Heart left ventricle (tissue), 16 donors: ENCODE results near the gene MTNR1A. TPM values are rescaled to one million over a fixed set of nuclear protein-coding genes. Genes with fewer than 3 reads are reported as not detected.

Experiments
- ATAC-seq, 4 donors: fragments of 200-7000 bp; cut with Tn5 transposase; one replicate each; pipeline ENCODE4 v1.9.1; 2020 to 2022; ENCODE audit warnings: moderate library complexity in 4 of 4, mild to moderate bottlenecking in 3 of 4, moderate number of reproducible peaks in 1 of 4
- DNase-seq, 5 donors: peaks; one replicate each; pipeline ENCODE4 v3.0.0-alpha.2; 2020
- H3K27ac ChIP-seq, 12 donors: fragments of 200-600 bp; sonication (generic) in 4 of 12; one replicate each; pipeline versions ENCODE4 v1.5.0 to v1.8.0; 2016 to 2022; ENCODE audit warnings: mild to moderate bottlenecking in 2 of 12
- H3K27me3 ChIP-seq, 9 donors: fragments of 200-600 bp; sonication (generic) in 2 of 9; one replicate each; pipeline versions ENCODE4 v1.5.1 to v1.8.0; 2016 to 2022; ENCODE audit warnings: mild to moderate bottlenecking in 3 of 9
- H3K36me3 ChIP-seq, 9 donors: fragments of 200-600 bp; sonication (generic) in 2 of 9; one replicate each; pipeline versions ENCODE4 v1.5.0 to v1.8.0; 2018 to 2022; ENCODE audit warnings: mild to moderate bottlenecking in 2 of 9
- H3K4me1 ChIP-seq, 12 donors: fragments of 200-600 bp; sonication (generic) in 4 of 12; one replicate each; pipeline versions ENCODE4 v1.5.0 to v1.8.0; 2016 to 2022; ENCODE audit warnings: mild to moderate bottlenecking in 3 of 12
- H3K4me3 ChIP-seq, 12 donors: fragments of 200-600 bp; sonication (generic) in 4 of 12; one replicate each; pipeline versions ENCODE4 v1.5.0 to v1.8.0; 2017 to 2022; ENCODE audit warnings: mild to moderate bottlenecking in 9 of 12, moderate library complexity in 4 of 12
- H3K9me3 ChIP-seq, 12 donors: fragments of 200-600 bp; sonication (generic) in 4 of 12; one replicate each; pipeline versions ENCODE4 v1.5.0 to v1.8.0; 2016 to 2022; ENCODE audit warnings: mild to moderate bottlenecking in 1 of 12
- POLR2A ChIP-seq, 2 donors: fragments of 450-650 bp; IDR thresholded peaks; one replicate each; pipeline ENCODE4 v1.6.1; 2017; ENCODE audit warnings: antibody characterized with exemption in 2 of 2, mild to moderate bottlenecking in 2 of 2, moderate library complexity in 2 of 2
- WGBS, 4 donors: extraction: QIAGEN DNeasy Blood & Tissue Kit in 2 of 4; methylation state at CpG; one replicate each; pipeline versions ENCODE4 v1.1.5 to v1.1.7; 2013 to 2018; 5-methylcytosine and 5-hydroxymethylcytosine counted together
- intact Hi-C, 10 donors: fragments of 100-400 bp; cut with DNase I; formaldehyde crosslinking; loops; one replicate each; pipeline versions ENCODE4 v1.11.1 to v1.14.2; 2022
- polyA plus RNA-seq, 2 donors: library from polyadenylated mRNA; stranded (reverse); fragments of 200-250 nt; gene quantifications; one replicate each; pipeline ENCODE4 v1.2.3, GENCODE V29; 2013
- total RNA-seq, 9 donors: library from RNA; depleted of rRNA in 2 of 9; stranded (reverse); fragments of >200 nt in 2 of 9; fragmentation: NEBNext Ultra II Directional in 3 of 9; extraction: Animal tissue kit (Norgen Biotek cat#: 25700) in 3 of 9; gene quantifications; one replicate each; pipeline versions ENCODE4 v1.1.0 to v1.2.4, GENCODE V29; 2016 to 2023
- TF ChIP-seq, protein P1 (sequence below), 12 donors: fragments of 200-600 bp; sonication (generic) in 4 of 12; IDR thresholded peaks; one replicate each; pipeline versions ENCODE4 v1.5.0 to v1.8.0; 2018 to 2022; ENCODE audit warnings: antibody characterized with exemption in 12 of 12, mild to moderate bottlenecking in 5 of 12
- donor health status: ischemic (EF 13 %, LVEDD 7.1; RV severe dilation, severe dysfunction).
- donor health status: healthy with polysubstance abuse.
- donor health status: DM: no; HTN: yes; CAD: no.
- donor health status: DM: no; HTN: no; CAD: no.
- donor health status: ischemic (EF 25% LVEDD 6.9; RV normal size, moderate dysfunction).
- donor health status: ischemic (EF 25% LVEDD 5.7; RV mildly dilated, moderate dysfunction).
- donor health status: healthy.
- donor health status: DM: yes; HTN: yes; CAD: no.
- donor health status: ischemic (EF 35%, LVEDD 5.7; RV mildly dilated, moderate dysfunction).
- donor health status: nonischemic (EF 11% LVEDD 7.7; RV severe dilation, severe dysfunction).
- donor health status: DM: yes; HTN: yes; CAD: no.
- donor health status: PGD.
- donor health status: ischemic (EF 29% LVEDD 5.4; RV normal size, mild dysfunction).
- donor health status: nonischemic (EF 23%, LVEDD 6.1; RV moderate dilation, normal function).

MTNR1A gene
- total and polyA plus RNA-seq, 11 donors, result not detected

DNA sequence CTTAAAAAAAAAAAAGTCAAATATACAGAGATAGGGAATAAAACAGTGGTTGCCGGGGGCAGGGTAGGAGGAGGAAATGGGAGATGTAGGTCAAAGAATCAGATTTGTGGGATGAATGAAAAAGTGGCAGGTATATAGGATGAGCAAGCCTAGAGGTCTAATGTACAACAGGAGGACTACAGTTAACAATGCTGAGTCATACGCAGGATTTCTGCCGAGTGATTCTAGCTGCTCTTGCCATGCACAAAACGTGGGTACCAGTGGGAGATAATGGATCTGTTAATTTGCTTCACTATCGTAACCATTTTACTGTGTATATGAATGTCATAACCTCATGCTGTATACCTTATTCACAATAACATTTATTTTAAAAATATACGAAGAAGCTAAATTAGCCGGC is 10.7 kb upstream of the MTNR1A start:
- intact Hi-C loops, result no loop called here
- H3K4me3 ChIP-seq, result no peak overlapping the region
- WGBS, 4 donors, result 82 to 85% (median 85%) methylated on average over 7 of the region's 7 CpGs
- no peak overlapping the region for H3K27ac ChIP-seq
- H3K4me1 ChIP-seq, result no peaks in the 10 kb centered on the region
- H3K27me3 ChIP-seq, result peaks cover 0 to 22% (median 0%) of the 10 kb centered on the region in 9 donors
- no peaks in the 10 kb centered on the region for H3K9me3 ChIP-seq
- TF ChIP-seq, protein P1, sequence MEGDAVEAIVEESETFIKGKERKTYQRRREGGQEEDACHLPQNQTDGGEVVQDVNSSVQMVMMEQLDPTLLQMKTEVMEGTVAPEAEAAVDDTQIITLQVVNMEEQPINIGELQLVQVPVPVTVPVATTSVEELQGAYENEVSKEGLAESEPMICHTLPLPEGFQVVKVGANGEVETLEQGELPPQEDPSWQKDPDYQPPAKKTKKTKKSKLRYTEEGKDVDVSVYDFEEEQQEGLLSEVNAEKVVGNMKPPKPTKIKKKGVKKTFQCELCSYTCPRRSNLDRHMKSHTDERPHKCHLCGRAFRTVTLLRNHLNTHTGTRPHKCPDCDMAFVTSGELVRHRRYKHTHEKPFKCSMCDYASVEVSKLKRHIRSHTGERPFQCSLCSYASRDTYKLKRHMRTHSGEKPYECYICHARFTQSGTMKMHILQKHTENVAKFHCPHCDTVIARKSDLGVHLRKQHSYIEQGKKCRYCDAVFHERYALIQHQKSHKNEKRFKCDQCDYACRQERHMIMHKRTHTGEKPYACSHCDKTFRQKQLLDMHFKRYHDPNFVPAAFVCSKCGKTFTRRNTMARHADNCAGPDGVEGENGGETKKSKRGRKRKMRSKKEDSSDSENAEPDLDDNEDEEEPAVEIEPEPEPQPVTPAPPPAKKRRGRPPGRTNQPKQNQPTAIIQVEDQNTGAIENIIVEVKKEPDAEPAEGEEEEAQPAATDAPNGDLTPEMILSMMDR (IDR thresholded peaks at IDR 0.05), result no peak
- TF ChIP-seq POLR2A (IDR thresholded peaks at IDR 0.05), result no peak
- ATAC-seq (no peak), DNase-seq (no peak)
- H3K36me3 ChIP-seq, result no peaks in the 10 kb centered on the region

- Histone ChIP-seq H3K36me3 (no peaks in the 10 kb centered on the region), H3K4me3 (no peak overlapping the region), H3K9me3 (peaks cover 0 to 13% (median 0%) of the 10 kb centered on the region in 12 donors), H3K27ac (no peak overlapping the region), H3K27me3 (peaks cover 0 to 15% (median 0%) of the 10 kb centered on the region in 9 donors), H3K4me1 (no peaks in the 10 kb centered on the region)
- DNase-seq (no peak), ATAC-seq (no peak)
- no peak for TF ChIP-seq POLR2A (IDR thresholded peaks at IDR 0.05)
- TF ChIP-seq, protein P1 (IDR thresholded peaks at IDR 0.05), result no peak
- 75 to 85% (median 80%) methylated on average over 11 of the region's 11 CpGs for WGBS, 4 donors
- intact Hi-C loops, result no loop called here
Measured at GRCh38 chr4:186563761-186564160, 8.4 kb upstream of the MTNR1A start.

DNA sequence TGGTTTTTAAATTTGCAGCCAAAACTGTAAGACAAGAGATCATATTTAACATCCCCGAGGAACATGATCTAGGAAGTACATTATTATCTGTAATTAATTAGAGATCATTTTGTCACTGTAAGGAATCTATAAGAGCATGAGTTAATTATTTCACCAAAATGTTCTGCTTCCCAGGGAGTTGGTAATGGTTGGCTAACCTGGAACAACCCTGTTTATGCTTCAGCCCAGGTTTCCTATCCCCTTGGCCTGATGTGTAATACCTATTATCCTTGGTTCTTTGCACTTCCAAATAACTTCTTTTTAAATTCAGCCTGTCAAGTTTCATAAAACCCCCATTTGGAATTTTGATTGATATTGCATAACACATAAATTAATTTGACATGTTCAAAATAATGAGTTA is 6.4 kb upstream of the MTNR1A start:
- TF ChIP-seq, protein P1 (IDR thresholded peaks at IDR 0.05), result no peak
- TF ChIP-seq POLR2A (IDR thresholded peaks at IDR 0.05), result no peak
- no peak for DNase-seq
- 84 to 95% (median 90%) methylated on average over 1 of the region's 1 CpG for WGBS, 4 donors
- H3K27me3 ChIP-seq, result peaks cover 0 to 15% (median 0%) of the 10 kb centered on the region in 9 donors
- H3K27ac ChIP-seq, result no peak overlapping the region
- no peaks in the 10 kb centered on the region for H3K36me3 ChIP-seq
- no peak for ATAC-seq
- no peak overlapping the region for H3K4me3 ChIP-seq
- peaks cover 0 to 13% (median 0%) of the 10 kb centered on the region in 12 donors for H3K9me3 ChIP-seq
- intact Hi-C loops, result no loop called here
- H3K4me1 ChIP-seq, result no peaks in the 10 kb centered on the region

DNA sequence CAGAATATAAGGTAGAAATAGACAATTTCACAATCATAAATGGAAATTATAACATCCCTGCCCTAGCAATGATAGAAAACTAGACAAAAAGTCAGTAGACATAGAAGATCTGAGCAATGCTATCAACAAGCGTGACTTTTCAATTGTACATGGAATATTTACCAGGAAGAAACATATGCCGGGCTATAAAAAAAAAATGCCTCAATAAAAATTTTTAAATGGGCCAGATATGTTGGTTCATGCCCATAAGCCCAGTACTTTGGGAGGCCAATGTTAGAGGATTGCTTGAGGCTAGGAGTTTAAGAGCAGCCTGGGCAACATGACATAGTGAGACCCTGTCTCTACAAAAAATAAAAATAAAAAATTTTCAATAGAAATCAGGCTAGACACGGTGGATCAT is 5.3 kb upstream of the MTNR1A start:
- Histone ChIP-seq H3K9me3 (peaks cover 0 to 13% (median 0%) of the 10 kb centered on the region in 12 donors), H3K36me3 (no peaks in the 10 kb centered on the region), H3K4me1 (no peaks in the 10 kb centered on the region), H3K27me3 (peaks cover 0 to 12% (median 6%) of the 10 kb centered on the region in 9 donors), H3K27ac (no peak overlapping the region), H3K4me3 (no peak overlapping the region)
- 90 to 94% (median 93%) methylated on average over 3 of the region's 3 CpGs for WGBS, 4 donors
- TF ChIP-seq POLR2A (IDR thresholded peaks at IDR 0.05), result no peak
- TF ChIP-seq, protein P1 (IDR thresholded peaks at IDR 0.05), result no peak
- no peak for DNase-seq
- intact Hi-C loops, result no loop called here
- no peak for ATAC-seq
